Measurements from ENCODE around the gene ZCCHC14.

ZCCHC14 gene

GRCh38 chr16:87492721-87493607 lies at the start of gene ZCCHC14:
ZCCHC14 (minus strand) TSS chr16:87493024; CDS start chr16:87492238, 786 bp downstream.
- peak; percentile 96 for DNase-seq (ENCODE audit: low read depth)

- DNase-seq (ENCODE audit: low read depth) = no peak
Observed at GRCh38 chr16:87541872-87542234, 49.0 kb upstream of the ZCCHC14 start.

DNA sequence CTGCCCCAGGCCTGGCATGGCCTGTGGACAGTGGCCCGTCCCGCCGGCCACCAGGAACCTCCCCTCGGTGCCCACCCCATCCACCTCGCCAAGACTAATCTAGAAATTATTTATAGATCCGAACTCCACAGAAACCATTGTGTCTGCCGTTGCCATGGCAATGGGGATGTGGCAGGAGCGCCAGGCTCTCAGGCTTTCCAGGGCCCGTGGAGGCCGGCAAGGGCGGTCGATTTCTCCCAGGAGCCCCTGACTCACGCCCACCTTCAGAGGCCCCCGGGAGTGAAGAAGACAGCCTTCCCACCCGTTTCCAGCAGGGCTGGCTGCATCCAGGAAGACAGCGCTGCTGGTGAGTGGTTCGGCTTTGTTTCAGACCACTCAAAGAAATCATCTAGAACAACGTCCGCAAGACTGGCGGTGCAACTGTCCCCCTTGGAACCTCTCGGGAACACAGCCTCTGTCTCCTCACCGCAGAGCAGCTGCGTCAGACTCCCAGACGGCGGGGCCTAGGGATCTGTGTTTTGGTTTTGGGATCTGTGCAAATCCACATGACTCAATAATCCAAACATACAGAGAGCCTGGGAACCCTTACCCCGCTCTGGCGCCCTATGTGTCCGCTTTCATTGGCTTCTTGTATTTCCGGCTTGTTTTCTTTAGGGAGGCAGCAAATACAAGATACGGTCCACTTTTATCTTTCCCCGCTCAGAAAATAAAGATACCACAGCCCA lies 48.5 kb upstream of the ZCCHC14 start:
- no peak for DNase-seq (ENCODE audit: low read depth)

DNA sequence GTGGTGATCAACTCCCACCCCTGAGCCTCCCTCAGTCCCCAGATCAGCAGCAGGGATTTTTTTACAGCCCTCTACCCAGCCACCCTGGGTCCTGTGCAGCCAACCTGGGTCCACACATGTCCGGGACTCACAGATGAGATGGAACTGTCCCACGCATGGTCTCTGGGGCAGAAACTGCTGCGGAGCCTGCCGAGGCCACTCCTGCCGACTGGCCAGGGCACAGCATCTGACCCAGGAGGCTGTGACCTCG lies 48.0 kb upstream of the ZCCHC14 start:
- DNase-seq (ENCODE audit: low read depth) = no peak

GRCh38 chr16:87540072-87540896 lies 47.5 kb upstream of the ZCCHC14 start:
- DNase-seq (ENCODE audit: low read depth) = no peak

- DNase-seq (ENCODE audit: low read depth) = no peak
Observed at GRCh38 chr16:87539113-87539512, 46.3 kb upstream of the ZCCHC14 start.

- DNase-seq (ENCODE audit: low read depth) = no peak
Observed at GRCh38 chr16:87538594-87538993, 45.8 kb upstream of the ZCCHC14 start.

DNA sequence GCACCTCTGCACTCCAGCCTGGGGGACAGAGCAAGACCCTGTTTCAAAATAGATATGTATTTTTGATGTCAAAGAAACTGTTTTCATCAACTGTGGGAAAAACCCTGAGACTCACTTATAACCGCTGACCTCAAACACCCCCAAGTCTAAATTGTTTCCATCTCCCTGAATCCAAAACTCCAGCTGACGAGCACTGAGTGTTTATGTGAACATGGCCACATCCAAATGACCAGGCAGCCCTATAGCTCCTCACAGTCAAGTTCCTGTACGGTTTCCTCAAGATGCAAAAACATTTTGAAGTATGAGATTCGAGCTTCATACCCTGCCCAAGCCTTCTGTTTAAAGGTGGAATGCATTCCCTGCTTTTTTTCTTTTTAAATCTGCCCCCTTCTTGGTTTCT lies 45.3 kb upstream of the ZCCHC14 start:
- no peak for DNase-seq (ENCODE audit: low read depth)

GRCh38 chr16:87536795-87537142 lies 43.9 kb upstream of the ZCCHC14 start:
- no peak for DNase-seq (ENCODE audit: low read depth)

DNA sequence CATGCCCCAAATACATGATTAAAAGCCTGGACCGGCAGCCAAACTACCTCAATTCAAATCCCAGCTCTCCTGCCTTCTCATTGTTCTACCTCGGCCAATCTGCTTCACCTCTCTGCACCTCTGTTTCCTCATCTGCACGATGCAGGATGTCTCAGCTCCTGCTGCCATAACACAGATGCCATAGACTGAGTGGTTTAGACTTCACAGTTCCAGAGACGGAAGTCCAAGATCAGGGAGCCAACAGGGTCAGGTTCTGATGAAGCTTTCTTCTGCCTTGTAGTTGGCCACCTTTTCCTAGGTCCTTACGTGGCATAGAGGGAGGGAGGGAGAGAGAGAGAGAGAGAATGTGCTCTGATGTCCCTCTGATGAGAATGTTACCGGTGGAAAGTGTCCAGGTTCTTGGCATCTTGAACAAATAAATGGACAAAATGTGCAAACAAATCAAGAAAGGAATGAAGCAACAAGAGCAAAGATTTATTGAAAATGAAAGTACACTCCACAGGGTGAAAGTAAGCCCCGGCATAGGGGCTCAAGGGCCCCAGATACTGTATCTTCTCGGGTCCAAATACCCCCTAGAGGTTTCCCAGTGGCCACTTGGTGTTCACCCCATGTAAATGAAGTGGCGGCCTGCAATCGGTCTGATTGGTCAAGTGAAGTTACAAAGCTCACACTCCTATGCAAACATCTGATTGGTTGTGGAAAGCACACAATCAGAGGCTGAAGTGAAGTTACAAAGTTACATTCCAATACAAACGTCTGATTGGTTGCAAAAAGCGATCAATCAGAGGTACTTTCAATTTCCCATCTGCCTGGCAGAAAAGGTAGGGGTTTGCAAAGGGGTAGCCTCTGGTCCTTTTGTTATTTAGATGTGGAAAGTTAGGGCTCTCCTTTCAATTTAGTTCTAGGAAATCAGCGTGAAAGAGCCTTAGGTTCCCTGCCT lies 43.3 kb upstream of the ZCCHC14 start:
- DNase-seq (ENCODE audit: low read depth) = no peak

DNA sequence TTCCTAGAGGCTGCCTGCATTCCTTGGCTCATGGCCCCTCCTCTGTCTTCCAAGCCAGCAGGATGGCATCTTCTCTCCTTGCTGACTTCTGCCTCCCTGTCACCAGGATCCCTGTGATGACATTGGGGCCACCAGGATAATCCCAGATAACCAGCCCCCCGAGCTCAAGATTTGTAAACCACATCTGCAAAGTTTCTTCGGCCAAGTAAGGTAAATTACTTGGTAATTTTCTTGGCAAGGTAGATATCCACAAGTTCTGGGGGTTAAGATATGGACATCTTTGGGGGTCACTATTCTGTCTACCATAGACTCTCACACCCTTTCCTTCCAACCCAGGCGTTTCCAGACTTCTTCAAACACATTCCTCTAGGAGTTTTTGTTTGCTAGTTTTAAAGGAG lies 42.6 kb upstream of the ZCCHC14 start:
- DNase-seq (ENCODE audit: low read depth) = no peak

GRCh38 chr16:87534751-87535150 lies 41.9 kb upstream of the ZCCHC14 start:
- DNase-seq (ENCODE audit: low read depth) = no peak

- DNase-seq (ENCODE audit: low read depth) = no peak
Observed at GRCh38 chr16:87534030-87534653, 41.3 kb upstream of the ZCCHC14 start.

DNA sequence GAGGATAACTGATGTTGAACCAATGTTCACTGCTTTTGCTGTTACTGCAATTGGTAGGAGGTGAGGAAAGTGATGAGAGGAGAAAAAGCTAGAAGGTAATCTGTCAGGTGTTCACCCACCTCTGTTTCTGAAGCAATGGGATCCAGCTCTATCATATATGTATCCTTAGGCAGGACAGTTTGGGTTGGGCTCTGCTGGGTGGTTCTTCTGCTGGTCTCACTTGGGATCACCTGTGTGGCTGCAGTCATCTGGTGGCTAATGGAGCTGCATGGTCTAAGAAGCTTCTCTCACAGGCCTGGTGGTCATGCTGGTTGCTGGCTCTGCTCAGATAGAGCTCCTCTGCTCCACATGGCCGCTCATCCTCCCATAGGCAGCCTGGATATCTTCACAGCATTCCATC lies 40.2 kb upstream of the ZCCHC14 start:
- DNase-seq (ENCODE audit: low read depth) = no peak

GRCh38 chr16:87531418-87531817 lies 38.6 kb upstream of the ZCCHC14 start:
- DNase-seq (ENCODE audit: low read depth) = no peak

- no peak for DNase-seq (ENCODE audit: low read depth)
Observed at GRCh38 chr16:87528690-87529579, 36.1 kb upstream of the ZCCHC14 start.

GRCh38 chr16:87527055-87527724 lies 34.4 kb upstream of the ZCCHC14 start:
- no peak for DNase-seq (ENCODE audit: low read depth)

GRCh38 chr16:87526238-87526947 lies 33.6 kb upstream of the ZCCHC14 start:
- no peak for DNase-seq (ENCODE audit: low read depth)

DNA sequence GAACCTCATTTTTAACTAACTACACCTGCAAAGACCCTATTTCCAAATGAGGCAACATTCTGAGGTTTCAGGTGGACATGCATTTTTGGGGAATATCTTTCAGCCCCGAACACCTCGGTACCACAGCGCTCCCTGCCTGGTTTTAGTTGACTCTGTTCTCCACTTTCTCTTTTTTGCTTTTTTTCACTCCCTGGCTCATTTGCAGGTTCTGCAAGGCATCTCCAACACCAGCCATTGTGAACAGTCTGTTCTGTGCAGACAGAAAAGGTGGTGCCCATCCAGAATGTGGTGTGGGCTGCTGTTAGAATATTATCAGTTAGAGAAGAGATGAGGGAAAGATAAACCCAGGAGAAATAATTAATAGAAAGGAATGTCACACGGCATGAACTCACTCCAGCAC lies 32.5 kb upstream of the ZCCHC14 start:
- no peak for DNase-seq (ENCODE audit: low read depth)

Measured in CMK (cell line).